Heart right ventricle (tissue), 16 donors: ENCODE measurements around the gene HRAS. TPM values are rescaled to one million over a fixed set of nuclear protein-coding genes. Genes with fewer than 3 reads are reported as not detected.
A peak's percentile ranks its signal among the peaks of the same experiment; 100 is the strongest.

Source experiments
- ATAC-seq, 8 donors: fragments of 200-7000 bp; cut with Tn5 transposase; one replicate each; pipeline ENCODE4 v1.9.1; 2020; ENCODE audit warnings: mild to moderate bottlenecking in 8 of 8, moderate library complexity in 8 of 8, moderate number of reproducible peaks in 1 of 8
- DNase-seq, 2 donors: peaks; one replicate each; pipeline ENCODE4 v3.0.0-alpha.2; 2020
- H3K27ac ChIP-seq, 10 donors: fragments of 200-600 bp; sonication (generic) in 2 of 10; one replicate each; pipeline versions ENCODE4 v1.5.0 to v1.8.0; 2020 to 2022; ENCODE audit warnings: mild to moderate bottlenecking in 3 of 10
- H3K27me3 ChIP-seq, 7 donors: fragments of 200-600 bp; one replicate each; pipeline ENCODE4 v1.8.0; 2021 to 2022; ENCODE audit warnings: mild to moderate bottlenecking in 2 of 7
- H3K36me3 ChIP-seq, 9 donors: fragments of 200-600 bp; sonication (generic) in 1 of 9; one replicate each; pipeline versions ENCODE4 v1.5.0 to v1.8.0; 2020 to 2022; ENCODE audit warnings: mild to moderate bottlenecking in 2 of 9
- H3K4me1 ChIP-seq, 9 donors: fragments of 200-600 bp; sonication (generic) in 1 of 9; one replicate each; pipeline versions ENCODE4 v1.5.0 to v1.8.0; 2020 to 2022; ENCODE audit warnings: mild to moderate bottlenecking in 4 of 9
- H3K4me3 ChIP-seq, 10 donors: fragments of 200-600 bp; sonication (generic) in 2 of 10; one replicate each; pipeline versions ENCODE4 v1.5.0 to v1.8.0; 2020 to 2022; ENCODE audit warnings: mild to moderate bottlenecking in 7 of 10, moderate library complexity in 2 of 10
- H3K9me3 ChIP-seq, 11 donors: fragments of 200-600 bp in 10 of 11; sonication (generic) in 2 of 11; one replicate each; pipeline versions ENCODE4 v1.5.0 to v1.8.0; 2013 to 2022; ENCODE audit warnings: mild to moderate bottlenecking in 2 of 11, control low read depth in 1 of 11, moderate library complexity in 1 of 11
- WGBS, 2 donors: extraction: QIAGEN DNeasy Blood & Tissue Kit; methylation state at CpG; one replicate each; pipeline ENCODE4 v1.1.7; 2013; ENCODE audit warnings: inconsistent platforms in 1 of 2; 5-methylcytosine and 5-hydroxymethylcytosine counted together
- intact Hi-C, 10 donors: fragments of 100-400 bp; cut with DNase I; formaldehyde crosslinking; loops; one replicate each; pipeline versions ENCODE4 v1.11.1 to v1.14.2; 2022
- polyA plus RNA-seq, 2 donors: library from polyadenylated mRNA; stranded (reverse); fragments of 200-250 nt; gene quantifications; one replicate each; pipeline ENCODE4 v1.2.3, GENCODE V29; 2013
- total RNA-seq, 10 donors: library from RNA; stranded (reverse); fragmentation: NEBNext Ultra II Directional in 3 of 10; extraction: Animal tissue kit (Norgen Biotek cat#: 25700) in 3 of 10; gene quantifications; one replicate each; pipeline versions ENCODE4 v1.2.1 to v1.2.4, GENCODE V29; 2021 to 2023
- TF ChIP-seq, protein P1 (sequence below), 9 donors: fragments of 200-600 bp; sonication (generic) in 2 of 9; IDR thresholded peaks; one replicate each; pipeline versions ENCODE4 v1.5.0 to v1.8.0; 2021 to 2022; ENCODE audit warnings: antibody characterized with exemption in 9 of 9, mild to moderate bottlenecking in 5 of 9, moderate library complexity in 1 of 9
- donor health status: Arrhythmogenic right ventricular cardiomyopathy.
- donor health status: ischemic (EF 13 %, LVEDD 7.1; RV severe dilation, severe dysfunction).
- donor health status: healthy with polysubstance abuse.
- donor health status: DM: no; HTN: yes; CAD: no.
- donor health status: DM: no; HTN: no; CAD: no.
- donor health status: ischemic (EF 25% LVEDD 6.9; RV normal size, moderate dysfunction).
- donor health status: ischemic (EF 25% LVEDD 5.7; RV mildly dilated, moderate dysfunction).
- donor health status: healthy.
- donor health status: DM: yes; HTN: yes; CAD: no.
- donor health status: Ischemic cardiomyopathy.
- donor health status: ischemic (EF 35%, LVEDD 5.7; RV mildly dilated, moderate dysfunction).
- donor health status: nonischemic (EF 11% LVEDD 7.7; RV severe dilation, severe dysfunction).
- donor health status: DM: yes; HTN: yes; CAD: no.
- donor health status: PGD.
- donor health status: ischemic (EF 29% LVEDD 5.4; RV normal size, mild dysfunction).
- donor health status: nonischemic (EF 23%, LVEDD 6.1; RV moderate dilation, normal function).

HRAS gene
- total and polyA plus RNA-seq, 12 donors: 44.7 to 132 (median 56.4) TPM

DNA sequence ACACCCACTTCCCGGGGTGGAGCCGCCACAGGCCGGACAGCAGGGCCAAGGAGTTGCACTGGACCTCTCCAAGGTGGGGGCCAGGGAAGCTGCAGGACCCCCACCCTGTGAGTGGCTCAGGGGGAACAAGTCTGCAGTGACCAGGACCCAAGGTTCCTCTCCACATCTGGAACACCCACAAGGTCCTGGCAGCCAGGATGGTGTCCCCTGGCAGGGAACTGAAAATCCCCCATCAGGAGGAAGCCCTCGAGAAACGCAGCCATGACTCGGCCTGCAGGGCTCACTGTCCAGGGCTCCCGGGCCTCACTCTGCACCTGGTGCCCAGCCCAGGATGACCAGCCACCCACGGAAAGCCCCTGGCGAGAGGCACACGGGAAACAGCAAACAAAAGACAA lies 39.8 kb downstream of the HRAS start:
- 58 to 73% methylated on average over 10 of the region's 10 CpGs for WGBS, 2 donors
- intact Hi-C loops: loop anchor here in 1 of 10 donors (5.0 kb wide), 1 partner anchor 43 kb away; the partner anchor contains the start of gene PTDSS2
- Histone ChIP-seq H3K4me3 (no peak overlapping the region), H3K36me3 (peaks cover 0 to 94% (median 55%) of the 10 kb centered on the region in 9 donors), H3K27ac (peak overlapping the region in 3 of 10 donors; percentile 2 to 48 (median 10)), H3K4me1 (peaks cover 2 to 44% (median 20%) of the 10 kb centered on the region in 9 donors), H3K9me3 (no peaks in the 10 kb centered on the region), H3K27me3 (no peaks in the 10 kb centered on the region)
- no peak for ATAC-seq
- TF ChIP-seq, protein P1, sequence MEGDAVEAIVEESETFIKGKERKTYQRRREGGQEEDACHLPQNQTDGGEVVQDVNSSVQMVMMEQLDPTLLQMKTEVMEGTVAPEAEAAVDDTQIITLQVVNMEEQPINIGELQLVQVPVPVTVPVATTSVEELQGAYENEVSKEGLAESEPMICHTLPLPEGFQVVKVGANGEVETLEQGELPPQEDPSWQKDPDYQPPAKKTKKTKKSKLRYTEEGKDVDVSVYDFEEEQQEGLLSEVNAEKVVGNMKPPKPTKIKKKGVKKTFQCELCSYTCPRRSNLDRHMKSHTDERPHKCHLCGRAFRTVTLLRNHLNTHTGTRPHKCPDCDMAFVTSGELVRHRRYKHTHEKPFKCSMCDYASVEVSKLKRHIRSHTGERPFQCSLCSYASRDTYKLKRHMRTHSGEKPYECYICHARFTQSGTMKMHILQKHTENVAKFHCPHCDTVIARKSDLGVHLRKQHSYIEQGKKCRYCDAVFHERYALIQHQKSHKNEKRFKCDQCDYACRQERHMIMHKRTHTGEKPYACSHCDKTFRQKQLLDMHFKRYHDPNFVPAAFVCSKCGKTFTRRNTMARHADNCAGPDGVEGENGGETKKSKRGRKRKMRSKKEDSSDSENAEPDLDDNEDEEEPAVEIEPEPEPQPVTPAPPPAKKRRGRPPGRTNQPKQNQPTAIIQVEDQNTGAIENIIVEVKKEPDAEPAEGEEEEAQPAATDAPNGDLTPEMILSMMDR (IDR thresholded peaks at IDR 0.05): no peak
- no peak for DNase-seq

DNA sequence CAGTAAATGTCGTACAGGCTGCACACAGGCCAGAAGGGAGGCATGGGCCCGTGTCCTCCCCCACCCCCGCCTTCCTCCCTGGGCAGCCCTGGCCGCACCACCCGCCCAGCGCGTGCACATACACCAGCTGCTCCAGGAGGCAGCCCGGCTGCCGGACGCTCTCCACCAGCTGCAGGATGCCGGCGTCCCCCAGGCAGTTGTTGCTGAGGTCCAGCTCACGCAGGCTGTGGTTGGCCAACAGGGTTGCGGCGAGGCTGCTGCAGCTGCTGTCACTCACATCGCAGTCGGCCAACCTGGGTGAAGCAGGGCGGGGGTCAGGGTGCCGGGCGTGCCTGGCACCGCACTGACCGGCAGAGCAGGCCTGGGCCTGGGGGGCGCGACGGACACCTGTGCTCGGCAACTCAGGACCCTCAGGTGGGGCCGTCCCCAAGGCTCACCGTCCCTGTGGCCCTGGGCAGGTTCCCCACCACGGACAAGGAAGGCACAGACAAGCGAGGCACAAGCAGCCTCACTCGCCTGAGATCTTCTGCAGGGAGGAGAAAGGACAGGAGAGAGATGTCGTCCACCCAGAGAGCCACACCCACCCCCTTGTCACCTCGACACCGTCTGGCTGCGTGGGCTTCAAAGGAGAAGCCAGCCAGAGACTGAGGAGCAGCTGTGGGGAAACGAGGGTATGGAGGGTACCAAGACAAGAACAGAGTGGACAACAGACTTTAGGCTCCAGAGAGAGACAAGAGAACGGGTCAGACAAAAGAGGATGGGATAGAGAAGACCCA lies 40.4 kb downstream of the HRAS start:
- Histone ChIP-seq H3K9me3 (no peaks in the 10 kb centered on the region), H3K27me3 (no peaks in the 10 kb centered on the region), H3K4me3 (no peak overlapping the region), H3K36me3 (peaks cover 0 to 94% (median 54%) of the 10 kb centered on the region in 9 donors), H3K4me1 (peaks cover 2 to 38% (median 14%) of the 10 kb centered on the region in 9 donors), H3K27ac (peak overlapping the region in 1 of 10 donors; percentile 48)
- TF ChIP-seq, protein P1 (IDR thresholded peaks at IDR 0.05): no peak
- intact Hi-C loops: loop anchor here in 1 of 10 donors (5.0 kb wide), 1 partner anchor 43 kb away; the partner anchor contains the start of gene PTDSS2
- DNase-seq (no peak), ATAC-seq (no peak)
- WGBS, 2 donors: 84 to 85% methylated on average over 37 of the region's 37 CpGs

DNA sequence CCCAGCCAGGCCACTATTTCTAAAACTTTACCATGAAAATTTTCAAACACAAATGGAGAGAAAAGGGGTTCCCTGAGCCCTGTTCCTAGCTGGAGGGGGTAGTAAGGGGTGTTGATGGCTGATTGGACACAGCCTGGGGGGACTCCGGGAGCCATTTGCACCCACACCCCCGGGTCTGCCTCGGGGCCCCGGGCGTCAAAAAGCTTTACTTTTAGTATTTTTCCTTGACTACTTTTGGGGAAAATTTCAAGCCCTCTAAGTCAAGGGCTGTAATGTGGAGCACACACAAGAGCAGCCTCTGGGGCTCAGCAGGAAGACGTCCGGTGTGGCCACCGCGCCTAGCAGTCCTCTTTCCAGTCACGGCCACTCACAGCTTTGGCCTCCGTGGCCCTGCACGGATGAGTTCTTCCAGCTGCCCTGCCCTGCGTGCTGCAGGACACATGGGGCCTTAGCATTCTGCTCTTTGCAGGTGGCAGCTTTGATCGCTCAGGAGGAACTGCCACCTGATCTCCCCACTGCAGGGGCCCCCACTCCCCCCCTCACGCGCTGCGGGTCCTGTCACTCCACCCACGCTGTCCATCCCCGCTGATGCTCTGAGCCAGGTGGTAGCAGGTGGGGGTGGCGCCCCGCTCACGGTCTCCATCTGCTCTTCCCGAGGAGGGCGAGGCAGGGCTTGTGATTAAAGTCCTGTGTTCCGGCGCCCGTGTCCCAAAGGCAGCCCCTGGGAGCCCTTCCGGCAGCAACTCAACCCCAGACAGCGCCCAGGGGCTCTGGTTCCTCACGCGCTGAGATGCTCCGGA lies 42.7 kb downstream of the HRAS start:
- H3K4me3 ChIP-seq: no peak overlapping the region
- TF ChIP-seq, protein P1 (IDR thresholded peaks at IDR 0.05): no peak
- H3K27ac ChIP-seq: no peak overlapping the region
- ATAC-seq (no peak), DNase-seq (no peak)
- H3K4me1 ChIP-seq: peaks cover 0 to 15% (median 0%) of the 10 kb centered on the region in 9 donors
- intact Hi-C loops: no loop called here
- H3K27me3 ChIP-seq: no peaks in the 10 kb centered on the region
- H3K36me3 ChIP-seq: peaks cover 0 to 89% (median 35%) of the 10 kb centered on the region in 9 donors
- H3K9me3 ChIP-seq: no peaks in the 10 kb centered on the region
- WGBS, 2 donors: 84 to 85% methylated on average over 32 of the region's 32 CpGs

DNA sequence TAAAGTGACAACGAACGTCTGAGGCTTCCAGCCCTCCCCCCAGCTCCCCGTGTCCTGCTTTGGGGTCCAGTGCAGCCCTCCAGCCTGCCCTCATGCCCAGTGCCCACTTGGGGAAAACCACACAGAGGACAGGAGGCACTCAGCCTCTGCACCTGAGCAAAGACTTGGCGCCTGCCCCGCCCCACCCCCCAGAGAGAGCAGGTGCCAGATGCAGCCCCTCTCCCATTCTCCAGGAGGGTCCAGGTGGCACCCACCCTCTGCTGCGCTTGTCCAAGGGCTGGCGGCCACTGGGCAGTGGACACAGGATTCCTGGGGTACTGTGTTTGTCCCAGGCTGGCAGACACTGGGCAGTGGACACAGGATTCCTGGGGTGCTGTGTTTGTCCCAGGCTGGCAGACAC lies 44.0 kb downstream of the HRAS start:
- no peak for DNase-seq
- H3K27me3 ChIP-seq: no peaks in the 10 kb centered on the region
- peaks cover 0 to 14% (median 0%) of the 10 kb centered on the region in 9 donors for H3K4me1 ChIP-seq
- H3K4me3 ChIP-seq: no peak overlapping the region
- H3K27ac ChIP-seq: no peak overlapping the region
- no peak for ATAC-seq
- TF ChIP-seq, protein P1 (IDR thresholded peaks at IDR 0.05): no peak
- intact Hi-C loops: no loop called here
- H3K9me3 ChIP-seq: no peaks in the 10 kb centered on the region
- WGBS, 2 donors: 88 to 91% methylated on average over 7 of the region's 7 CpGs
- H3K36me3 ChIP-seq: peaks cover 0 to 82% (median 24%) of the 10 kb centered on the region in 9 donors
